Activated CD8-positive, alpha-beta memory T cell treated with anti-CD3 and anti-CD28 coated beads, Interleukin-2, amount 10 ng/mL, durations not matched to agents 7 days and 5 days (primary cell): Measurements from ENCODE around the gene RGS17. TPM values are rescaled to one million over a fixed set of nuclear protein-coding genes. Genes with fewer than 3 reads are reported as not detected.

Experiments
- ATAC-seq: fragments of 150-1000 bp; cut with Tn5 transposase; one replicate; pipeline ENCODE4 v1.10.0; 2021; ENCODE audit warnings: moderate library complexity
- CTCF ChIA-PET: fragments of 350-600 bp; sonication (Branson Sonifier 250); formaldehyde crosslinking; loops from one replicate; lab custom pipeline; 2021; ENCODE audit warnings: antibody characterized with exemption; lab: Charles Lee
- DNase-seq: peaks from one replicate; pipeline ENCODE4 v3.0.0-alpha.2; 2020
- H3K27ac Mint-ChIP-seq: one replicate; pipeline ENCODE4 v1.8.0; 2021; ENCODE audit warnings: mild to moderate bottlenecking, mixed read lengths
- H3K27me3 Mint-ChIP-seq: one replicate; pipeline ENCODE4 v1.8.0; 2021; ENCODE audit warnings: mixed read lengths
- H3K36me3 Mint-ChIP-seq: one replicate; pipeline ENCODE4 v1.8.0; 2021; ENCODE audit warnings: mild to moderate bottlenecking, mixed read lengths
- H3K4me1 Mint-ChIP-seq: one replicate; pipeline ENCODE4 v1.8.0; 2021; ENCODE audit warnings: mixed read lengths
- H3K4me3 Mint-ChIP-seq: one replicate; pipeline ENCODE4 v1.8.0; 2021; ENCODE audit warnings: mild to moderate bottlenecking, moderate library complexity, mixed read lengths
- H3K9me3 Mint-ChIP-seq: one replicate; pipeline ENCODE4 v1.8.0; 2022; ENCODE audit warnings: low read depth, mixed read lengths
- total RNA-seq, 2 experiments: library from RNA; stranded (reverse); gene quantifications; one replicate each; pipeline ENCODE4 v1.2.3, GENCODE V29; 2021

RGS17 gene
- total RNA-seq, 2 experiments from 2014 or later = not detected

DNA sequence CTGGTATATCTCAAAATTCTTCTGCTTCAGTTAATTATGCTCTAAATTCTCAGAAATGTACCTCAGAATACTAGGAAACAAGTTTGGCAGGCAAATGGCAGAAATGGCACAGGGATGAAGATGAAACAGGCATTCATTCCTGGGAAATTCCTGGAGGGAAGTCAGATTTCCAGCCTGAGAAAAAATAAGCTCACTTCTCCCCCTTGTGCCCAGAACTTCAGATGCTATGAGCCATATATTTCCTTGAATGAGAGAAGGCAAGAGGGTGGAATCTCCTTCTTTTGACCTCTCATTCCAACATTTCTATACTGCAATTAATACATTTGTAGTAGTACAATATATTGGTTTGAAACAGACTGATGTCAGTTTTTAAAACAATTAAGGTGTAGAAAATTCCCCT lies 22.8 kb downstream of the RGS17 start:
- no peak for DNase-seq
- no peaks in the 10 kb centered on the region for H3K4me1 Mint-ChIP-seq
- no peaks in the 10 kb centered on the region for H3K27me3 Mint-ChIP-seq
- H3K4me3 Mint-ChIP-seq = no peak overlapping the region
- no peaks in the 10 kb centered on the region for H3K36me3 Mint-ChIP-seq
- no peaks in the 10 kb centered on the region for H3K9me3 Mint-ChIP-seq
- H3K27ac Mint-ChIP-seq = no peak overlapping the region
- ATAC-seq = no peak
- CTCF ChIA-PET = no interaction called here

DNA sequence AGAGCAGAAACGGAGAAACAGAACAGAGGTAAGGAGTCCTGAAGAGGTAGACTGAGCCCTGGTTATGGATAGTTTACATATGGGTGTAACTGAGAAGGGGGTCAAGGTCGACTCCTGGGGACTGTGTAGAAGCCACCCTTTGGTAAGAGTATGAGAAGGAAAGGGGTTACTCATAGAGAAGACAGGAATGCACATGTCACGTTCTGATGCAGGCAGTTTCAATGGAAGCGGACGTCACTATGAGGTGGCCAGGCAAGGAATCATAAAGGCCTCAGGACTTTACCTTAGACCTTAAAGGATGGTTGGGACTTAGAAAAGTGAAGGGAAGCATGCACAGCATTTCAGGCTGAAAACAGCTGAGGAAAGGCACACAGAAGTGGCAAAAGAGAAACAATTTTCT lies 25.1 kb downstream of the RGS17 start:
- H3K36me3 Mint-ChIP-seq = no peaks in the 10 kb centered on the region
- no peaks in the 10 kb centered on the region for H3K9me3 Mint-ChIP-seq
- no peaks in the 10 kb centered on the region for H3K4me1 Mint-ChIP-seq
- no peak overlapping the region for H3K27ac Mint-ChIP-seq
- CTCF ChIA-PET = no interaction called here
- H3K4me3 Mint-ChIP-seq = no peak overlapping the region
- DNase-seq (no peak), ATAC-seq (no peak)
- no peaks in the 10 kb centered on the region for H3K27me3 Mint-ChIP-seq

DNA sequence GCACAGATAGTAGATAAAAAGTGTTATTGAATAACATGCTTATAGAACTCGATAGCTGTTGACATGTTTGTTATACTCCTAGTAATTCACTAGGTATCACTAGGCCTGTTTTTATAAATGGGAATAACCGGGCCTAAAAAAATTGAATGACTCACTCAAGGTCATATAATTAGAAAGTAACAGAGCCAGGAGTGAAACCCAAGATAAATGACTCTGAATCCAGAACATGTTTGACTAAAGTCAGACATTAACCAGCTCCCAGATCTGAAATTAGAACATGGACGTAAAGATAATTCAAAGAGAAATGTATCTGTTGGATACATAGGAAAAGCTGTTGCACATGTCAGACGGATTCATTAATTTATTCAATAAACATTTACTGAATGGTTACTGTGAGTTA lies 26.9 kb downstream of the RGS17 start:
- ATAC-seq (no peak), DNase-seq (no peak)
- Mint-ChIP-seq H3K27me3 (no peaks in the 10 kb centered on the region), H3K9me3 (no peaks in the 10 kb centered on the region), H3K4me1 (no peaks in the 10 kb centered on the region), H3K36me3 (no peaks in the 10 kb centered on the region), H3K27ac (no peak overlapping the region), H3K4me3 (no peak overlapping the region)
- CTCF ChIA-PET = no interaction called here

DNA sequence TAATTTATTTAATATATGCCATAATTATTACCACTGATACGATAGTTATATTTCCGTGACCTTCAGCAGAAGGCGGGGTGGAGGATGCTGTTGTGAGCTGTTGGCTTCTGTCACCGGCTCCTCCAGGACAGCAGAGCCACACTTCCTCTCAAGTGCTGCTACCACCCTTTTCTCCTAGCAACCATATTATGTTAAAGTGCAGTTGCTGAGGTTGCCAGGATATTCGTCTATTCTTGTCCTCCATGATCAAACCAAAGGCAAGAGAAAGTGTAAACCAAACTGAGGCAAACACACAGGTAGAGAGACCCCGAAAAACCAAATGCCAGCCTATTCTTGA lies 27.8 kb downstream of the RGS17 start:
- H3K4me1 Mint-ChIP-seq = no peaks in the 10 kb centered on the region
- no peaks in the 10 kb centered on the region for H3K9me3 Mint-ChIP-seq
- no peaks in the 10 kb centered on the region for H3K36me3 Mint-ChIP-seq

DNA sequence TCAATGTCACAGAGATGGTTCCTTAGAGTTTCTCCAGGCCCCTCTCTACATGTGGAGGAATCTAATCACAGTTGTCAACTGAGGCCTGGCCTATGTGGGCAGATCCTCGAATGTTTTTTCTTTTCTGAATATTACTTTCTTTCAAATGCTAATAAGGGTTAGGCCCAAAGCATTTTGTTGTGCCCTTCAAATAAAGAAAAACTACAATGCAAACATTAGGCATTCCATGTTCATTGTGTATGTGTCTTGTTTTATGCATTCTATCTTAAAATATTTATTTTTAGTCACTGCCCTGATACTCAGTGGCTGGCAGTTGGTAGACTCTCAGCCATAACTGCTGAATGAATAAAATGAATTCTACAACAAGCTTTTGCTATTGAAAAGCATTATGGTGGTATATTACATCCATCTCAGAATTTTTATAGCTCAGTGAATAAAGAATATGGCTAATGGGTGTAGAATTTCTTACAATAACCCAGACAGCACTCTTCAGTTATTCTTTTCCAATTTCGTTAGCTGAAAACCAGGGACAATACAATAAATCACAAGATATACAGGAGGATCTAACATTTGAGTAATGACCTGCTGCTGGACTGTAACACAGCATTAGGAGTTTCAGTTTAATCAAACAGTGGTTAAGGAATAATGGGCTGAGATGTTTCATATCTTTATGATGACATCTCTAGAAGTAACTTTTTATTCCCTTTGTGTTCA lies 28.3 kb downstream of the RGS17 start:
- Mint-ChIP-seq H3K36me3 (no peaks in the 10 kb centered on the region), H3K4me1 (no peaks in the 10 kb centered on the region), H3K27me3 (peaks cover 2% of the 10 kb centered on the region), H3K9me3 (no peaks in the 10 kb centered on the region), H3K27ac (no peak overlapping the region), H3K4me3 (no peak overlapping the region)
- CTCF ChIA-PET = no interaction called here
- DNase-seq (no peak), ATAC-seq (no peak)

More for the DNA sequence above, 27.8 kb downstream of the RGS17 start:
- CTCF ChIA-PET = no interaction called here
- ATAC-seq = no peak
- H3K27ac Mint-ChIP-seq = no peak overlapping the region
- no peak overlapping the region for H3K4me3 Mint-ChIP-seq
- H3K27me3 Mint-ChIP-seq = no peaks in the 10 kb centered on the region
- no peak for DNase-seq

DNA sequence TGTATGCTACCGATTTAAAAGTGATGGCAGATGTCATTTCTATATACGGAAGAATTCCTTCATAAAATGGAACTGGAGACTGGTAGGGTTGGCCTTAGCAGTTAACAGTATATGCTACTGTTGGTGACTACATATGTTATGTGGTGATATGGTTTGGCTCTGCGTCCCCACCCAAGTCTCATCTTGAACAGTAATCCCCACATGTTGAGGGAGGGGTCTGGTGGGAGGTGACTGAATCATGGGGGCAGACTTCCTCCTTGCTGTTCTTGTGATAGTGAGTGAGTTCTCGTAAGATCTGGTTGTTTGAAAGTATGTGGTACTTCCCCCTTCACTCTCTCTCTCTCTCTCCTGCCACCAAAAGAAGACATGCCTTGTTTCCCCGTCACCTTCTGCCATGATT lies 29.6 kb downstream of the RGS17 start:
- Mint-ChIP-seq H3K9me3 (no peaks in the 10 kb centered on the region), H3K4me1 (no peaks in the 10 kb centered on the region), H3K4me3 (no peak overlapping the region), H3K27ac (no peak overlapping the region), H3K36me3 (no peaks in the 10 kb centered on the region), H3K27me3 (peaks cover 6% of the 10 kb centered on the region)
- CTCF ChIA-PET = no interaction called here
- ATAC-seq = no peak
- DNase-seq = no peak

DNA sequence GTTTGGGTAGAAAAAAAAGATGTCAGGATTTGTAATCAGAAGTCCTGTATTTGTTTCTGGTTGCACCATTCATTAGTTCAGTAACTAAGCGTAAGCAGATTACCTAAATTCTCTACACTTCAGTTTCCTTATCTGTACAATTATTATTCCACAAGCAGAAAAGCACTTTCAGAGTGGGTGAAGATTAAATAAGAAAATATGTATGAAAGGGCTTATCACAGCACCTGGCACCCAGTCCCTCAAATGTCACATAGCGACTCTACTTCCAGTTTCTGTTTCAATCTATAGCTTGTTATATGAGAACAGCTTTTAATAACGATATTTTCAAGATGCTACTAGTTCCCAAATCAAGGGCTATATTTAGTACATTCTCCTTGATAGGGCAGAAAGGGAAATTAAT lies 31.4 kb downstream of the RGS17 start:
- Mint-ChIP-seq H3K36me3 (no peaks in the 10 kb centered on the region), H3K4me1 (no peaks in the 10 kb centered on the region), H3K4me3 (no peak overlapping the region), H3K9me3 (no peaks in the 10 kb centered on the region), H3K27me3 (peaks cover 6% of the 10 kb centered on the region), H3K27ac (no peak overlapping the region)
- CTCF ChIA-PET = no interaction called here
- ATAC-seq (no peak), DNase-seq (no peak)

DNA sequence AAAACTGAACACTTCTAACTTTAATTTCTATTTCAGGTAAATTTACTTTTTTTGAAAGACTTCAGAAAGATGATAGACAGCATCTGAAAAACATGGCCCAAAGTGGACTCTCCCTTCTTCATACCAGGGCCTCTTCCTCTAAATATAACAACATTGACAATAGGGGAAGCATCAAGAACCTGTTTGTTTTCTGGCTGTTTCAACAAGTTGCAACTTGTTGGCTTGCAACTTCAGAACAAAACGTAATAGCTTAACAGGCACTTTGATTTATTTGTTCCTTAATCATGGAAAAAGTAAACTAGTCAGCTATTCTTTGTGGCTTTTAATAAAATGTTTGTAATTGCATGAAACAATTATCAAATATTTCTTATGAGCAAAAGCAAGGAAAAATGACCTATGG lies 34.3 kb downstream of the RGS17 start:
- ATAC-seq (no peak), DNase-seq (no peak)
- CTCF ChIA-PET = no interaction called here
- Mint-ChIP-seq H3K27ac (no peak overlapping the region), H3K9me3 (no peaks in the 10 kb centered on the region), H3K27me3 (peaks cover 6% of the 10 kb centered on the region), H3K4me1 (no peaks in the 10 kb centered on the region), H3K36me3 (no peaks in the 10 kb centered on the region), H3K4me3 (no peak overlapping the region)

DNA sequence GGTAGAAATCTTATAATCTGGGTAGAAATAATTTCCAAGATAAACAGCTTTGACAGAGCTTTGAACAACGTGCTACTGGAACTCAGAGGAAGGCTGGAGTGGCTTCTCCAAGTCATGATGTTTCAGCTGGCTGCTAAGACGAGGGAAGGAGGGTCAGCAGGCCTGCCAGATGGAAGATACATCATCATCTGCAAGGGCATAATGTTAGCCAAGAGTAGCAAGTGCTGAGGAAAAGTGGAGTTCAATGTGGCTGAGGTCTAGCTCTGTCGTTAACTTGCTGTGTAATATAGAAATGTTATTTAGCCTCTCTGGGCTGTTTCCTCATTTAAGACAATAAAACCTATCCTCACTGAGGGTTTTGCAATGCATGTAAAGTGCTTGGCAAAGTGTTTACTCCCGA lies 35.1 kb downstream of the RGS17 start:
- peaks cover 6% of the 10 kb centered on the region for H3K27me3 Mint-ChIP-seq
- no peaks in the 10 kb centered on the region for H3K4me1 Mint-ChIP-seq
- ATAC-seq (no peak), DNase-seq (no peak)
- CTCF ChIA-PET = no interaction called here
- no peak overlapping the region for H3K4me3 Mint-ChIP-seq
- no peak overlapping the region for H3K27ac Mint-ChIP-seq
- no peaks in the 10 kb centered on the region for H3K9me3 Mint-ChIP-seq
- H3K36me3 Mint-ChIP-seq = no peaks in the 10 kb centered on the region

DNA sequence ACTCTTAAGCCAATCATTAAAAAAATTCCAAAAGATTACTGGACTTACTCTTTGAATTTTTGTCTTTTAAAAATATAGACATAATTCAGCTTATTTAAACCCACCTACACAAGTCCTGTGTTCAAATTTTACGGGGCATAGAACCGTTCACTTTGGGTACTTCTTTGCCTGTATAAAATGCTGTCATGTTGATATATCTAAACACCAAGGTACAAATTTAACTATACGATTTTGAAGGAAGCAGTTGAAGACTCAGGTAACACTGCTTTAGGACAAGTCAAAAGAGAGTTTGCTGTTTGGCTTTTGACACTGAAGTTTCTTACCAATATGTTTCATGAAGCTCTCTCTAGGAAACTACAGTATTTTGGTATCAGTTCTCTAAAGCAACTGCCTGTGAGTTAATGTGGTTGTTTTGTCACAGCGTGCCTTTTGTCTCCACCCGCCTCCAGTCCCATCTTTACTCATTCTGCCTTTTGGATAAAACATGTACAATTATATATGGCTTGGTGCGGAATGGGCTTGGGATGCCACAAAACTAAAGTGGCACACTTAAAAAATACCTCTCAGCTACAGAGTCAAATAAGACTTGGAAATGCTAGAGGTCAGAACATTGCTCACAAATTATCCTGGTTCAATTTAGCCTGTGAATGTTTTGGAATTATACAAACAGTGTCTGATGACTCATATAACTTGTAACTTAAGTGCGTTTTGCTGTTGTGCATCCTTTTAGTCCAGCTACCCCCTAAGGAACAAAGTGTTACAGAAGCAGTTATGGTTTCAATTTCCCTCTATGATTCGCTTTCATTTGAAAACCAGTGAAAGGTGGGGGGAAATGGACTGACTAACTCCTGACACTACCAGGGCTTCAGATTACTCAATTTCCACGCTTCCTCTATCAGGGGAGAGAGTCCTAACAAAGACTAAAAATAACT lies 38.7 kb downstream of the RGS17 start:
- H3K4me1 Mint-ChIP-seq = no peaks in the 10 kb centered on the region
- H3K9me3 Mint-ChIP-seq = no peaks in the 10 kb centered on the region
- no peak overlapping the region for H3K4me3 Mint-ChIP-seq
- peaks cover under 1% of the 10 kb centered on the region for H3K27me3 Mint-ChIP-seq
- H3K27ac Mint-ChIP-seq = no peak overlapping the region
- no peak for ATAC-seq
- CTCF ChIA-PET = no interaction called here
- no peak for DNase-seq
- no peaks in the 10 kb centered on the region for H3K36me3 Mint-ChIP-seq

DNA sequence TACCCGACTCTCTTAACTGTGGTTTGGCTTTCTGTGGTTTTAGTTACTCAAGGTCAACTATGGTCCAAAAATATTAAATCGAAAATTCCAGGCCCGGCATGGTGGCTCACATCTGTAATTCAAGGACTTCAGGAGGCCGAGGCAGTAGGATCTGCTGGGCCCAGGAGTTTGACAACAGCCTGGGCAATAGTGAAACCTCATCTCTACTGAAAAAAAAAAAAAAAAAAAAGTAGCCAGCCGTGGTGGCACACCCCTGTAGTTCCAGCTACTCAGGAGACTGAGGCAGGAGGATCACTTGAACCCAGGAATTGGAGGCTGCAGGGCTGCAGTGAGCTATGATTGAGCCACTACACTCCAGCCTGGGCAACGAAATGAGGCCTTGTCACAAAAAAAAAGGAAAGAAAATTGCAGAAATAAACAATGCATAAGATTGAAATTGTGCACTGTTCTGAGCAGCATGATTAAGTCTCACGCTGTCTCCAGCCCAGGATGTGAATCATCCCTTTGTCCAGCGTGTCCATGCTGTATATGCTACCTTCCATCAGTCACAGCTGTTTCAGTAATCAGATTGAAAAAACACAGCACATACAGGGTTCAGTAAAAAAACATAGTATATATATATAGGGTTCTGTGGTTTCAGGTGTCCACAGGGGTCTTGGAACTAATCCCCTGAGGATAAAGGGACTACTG lies 40.7 kb downstream of the RGS17 start:
- CTCF ChIA-PET = no interaction called here

DNA sequence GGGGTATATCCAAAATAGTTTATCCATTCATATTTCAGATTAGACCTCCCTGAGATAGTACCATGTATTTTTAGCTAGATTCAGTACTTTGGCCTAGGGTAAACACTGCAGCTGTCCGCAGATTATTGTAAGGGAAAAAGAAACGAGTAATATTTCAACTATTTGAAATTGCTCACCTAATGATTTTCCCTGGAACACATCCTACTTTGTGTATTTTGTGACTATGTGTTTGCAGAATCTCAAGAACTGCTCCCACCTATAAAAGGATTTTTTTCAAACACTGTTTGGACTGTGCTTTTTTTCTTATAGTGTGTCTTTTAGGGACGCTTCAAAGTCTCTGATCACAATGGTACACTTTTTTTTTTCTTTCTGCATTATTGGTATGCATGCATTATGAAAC lies 42.3 kb downstream of the RGS17 start:
- Mint-ChIP-seq H3K27ac (no peak overlapping the region), H3K9me3 (no peaks in the 10 kb centered on the region), H3K27me3 (no peaks in the 10 kb centered on the region), H3K36me3 (no peaks in the 10 kb centered on the region), H3K4me1 (no peaks in the 10 kb centered on the region), H3K4me3 (no peak overlapping the region)
- CTCF ChIA-PET = no interaction called here
- no peak for DNase-seq
- ATAC-seq = no peak

More for the DNA sequence above, 40.7 kb downstream of the RGS17 start:
- H3K4me3 Mint-ChIP-seq = no peak overlapping the region
- H3K27me3 Mint-ChIP-seq = no peaks in the 10 kb centered on the region
- ATAC-seq (no peak), DNase-seq (no peak)
- no peaks in the 10 kb centered on the region for H3K9me3 Mint-ChIP-seq
- H3K4me1 Mint-ChIP-seq = no peaks in the 10 kb centered on the region
- no peak overlapping the region for H3K27ac Mint-ChIP-seq
- H3K36me3 Mint-ChIP-seq = no peaks in the 10 kb centered on the region

DNA sequence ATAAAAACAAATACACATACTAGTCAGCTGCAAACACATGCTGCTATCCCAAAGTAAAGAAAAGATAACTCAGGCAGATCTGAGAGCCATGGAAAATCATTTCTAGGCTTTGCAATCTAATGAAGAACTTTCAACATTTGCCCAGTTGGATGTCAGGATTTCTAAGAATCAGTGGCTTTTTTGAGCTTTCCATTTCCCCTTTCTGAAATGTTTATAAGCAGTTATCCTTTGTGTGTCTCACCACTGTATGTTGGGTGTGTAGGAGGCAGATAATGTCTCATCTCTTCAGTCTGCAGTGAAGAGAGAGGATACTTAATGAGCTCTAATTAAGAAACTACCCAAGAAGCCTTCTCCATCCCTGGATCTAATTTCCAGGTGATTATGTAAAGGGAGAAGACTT lies 43.6 kb downstream of the RGS17 start:
- CTCF ChIA-PET = no interaction called here
- no peaks in the 10 kb centered on the region for H3K4me1 Mint-ChIP-seq
- no peaks in the 10 kb centered on the region for H3K27me3 Mint-ChIP-seq
- H3K4me3 Mint-ChIP-seq = no peak overlapping the region
- no peaks in the 10 kb centered on the region for H3K9me3 Mint-ChIP-seq
- H3K36me3 Mint-ChIP-seq = no peaks in the 10 kb centered on the region
- DNase-seq (no peak), ATAC-seq (no peak)
- H3K27ac Mint-ChIP-seq = no peak overlapping the region
